SU-DHL-6 (cell line): Measurements from ENCODE around the gene PRKCA.

Source experiments
- H2AFZ ChIP-seq: fragments of 200-600 bp; sonication (generic); 2 replicates; pipeline ENCODE4 v1.6.1; 2014; ENCODE audit warnings: low read depth, mild to moderate bottlenecking, moderate library complexity, mixed read lengths, antibody characterized with exemption, low read length; ENCODE audit not compliant: severe bottlenecking
- H3F3A ChIP-seq: fragments of 200-600 bp; shearing (Covaris generic); 2 replicates; pipeline ENCODE4 v1.6.0; 2016; ENCODE audit warnings: antibody characterized with exemption, mild to moderate bottlenecking; ENCODE audit not compliant: insufficient read depth
- H3K27ac ChIP-seq: fragments of 200-600 bp; sonication (generic); 2 replicates; pipeline ENCODE4 v1.5.1; 2016; ENCODE audit warnings: low read depth, mild to moderate bottlenecking, low read length, moderate library complexity, mixed read lengths
- H3K27me3 ChIP-seq: fragments of 200-600 bp; sonication (generic), shearing (Covaris generic); 2 replicates; pipeline ENCODE4 v1.6.0; 2014; ENCODE audit warnings: mild to moderate bottlenecking, low read length
- H3K36me3 ChIP-seq: fragments of 200-600 bp; sonication (generic); 2 replicates; pipeline ENCODE4 v1.6.1; 2014; ENCODE audit warnings: mild to moderate bottlenecking, low read length, mixed read lengths
- H3K4me2 ChIP-seq: fragments of 300-600, 200-600 bp; shearing (Covaris generic), sonication (generic); 2 replicates; pipeline ENCODE4 v1.6.0; 2014; ENCODE audit warnings: low read length, low read depth, mild to moderate bottlenecking; ENCODE audit not compliant: poor library complexity, severe bottlenecking
- H3K4me3 ChIP-seq: fragments of 200-600 bp; sonication (generic); 2 replicates; pipeline ENCODE4 v1.5.1; 2014; ENCODE audit warnings: antibody characterized with exemption, low read length, mild to moderate bottlenecking, mixed read lengths; ENCODE audit not compliant: insufficient read depth, poor library complexity, severe bottlenecking
- H3K79me2 ChIP-seq: fragments of 200-600 bp; sonication (generic); 2 replicates; pipeline ENCODE4 v1.6.1; 2014; ENCODE audit warnings: mild to moderate bottlenecking, low read length, moderate library complexity; ENCODE audit not compliant: insufficient read depth
- H3K9ac ChIP-seq: fragments of 200-600 bp; sonication (generic); 2 replicates; pipeline ENCODE4 v1.7.0; 2014; ENCODE audit warnings: mild to moderate bottlenecking, low read length
- H3K9me2 ChIP-seq: fragments of 200-600 bp; sonication (generic); replicated peaks from 2 replicates; pipeline ENCODE4 v1.6.1; 2014; ENCODE audit warnings: low read length; ENCODE audit not compliant: insufficient read depth
- H3K9me3 ChIP-seq: fragments of 200-600 bp; sonication (generic); 2 replicates; pipeline ENCODE4 v1.6.1; 2014; ENCODE audit warnings: low read length, mixed read lengths; ENCODE audit not compliant: insufficient read depth
- H4K20me1 ChIP-seq: fragments of 200-600 bp; sonication (generic); 2 replicates; pipeline ENCODE4 v1.6.1; 2014; ENCODE audit warnings: low read depth, mild to moderate bottlenecking, antibody characterized with exemption, low read length, moderate library complexity, mixed read lengths
- CTCF ChIP-seq: fragments of 200-600 bp; sonication (generic); IDR thresholded peaks from one replicate; pipeline ENCODE4 v1.5.1; 2017; ENCODE audit warnings: antibody characterized with exemption, mild to moderate bottlenecking, low read length, moderate library complexity; ENCODE audit not compliant: insufficient read depth, poor library complexity, severe bottlenecking
- EZH2phosphoT487 ChIP-seq: fragments of 200-600 bp; sonication (generic), shearing (Covaris generic); conservative IDR thresholded peaks from 2 replicates; pipeline ENCODE4 v1.6.1; 2018; ENCODE audit warnings: mild to moderate bottlenecking, antibody characterized with exemption, low read length, moderate library complexity, mixed read lengths

The PRKCA gene

GRCh38 chr17:66351033-66351432 is 48.6 kb downstream of the PRKCA start:
- Histone ChIP-seq H3K36me3 (no peaks in the 10 kb centered on the region; the same call in 1 of the 2 replicates), H3K9ac (no peak overlapping the region), H3K4me2 (no peak overlapping the region), H3K9me2 (no peaks in the 10 kb centered on the region), H3K27ac (no peak overlapping the region), H4K20me1 (peaks cover 31% of the 10 kb centered on the region), H3F3A (peaks cover 12% of the 10 kb centered on the region; the same call in 1 of the 2 replicates), H3K79me2 (peaks cover 99% of the 10 kb centered on the region), H3K4me3 (no peak overlapping the region), H2AFZ (no peak overlapping the region), H3K9me3 (no peaks in the 10 kb centered on the region), H3K27me3 (no peaks in the 10 kb centered on the region)
- TF ChIP-seq CTCF: no peak
- TF ChIP-seq EZH2phosphoT487: no peak

- TF ChIP-seq EZH2phosphoT487 (no peak), CTCF (no peak)
- H3K4me3 ChIP-seq: no peak overlapping the region
- no peaks in the 10 kb centered on the region for H3K9me3 ChIP-seq
- peaks cover 31% of the 10 kb centered on the region for H4K20me1 ChIP-seq
- peaks cover 99% of the 10 kb centered on the region for H3K79me2 ChIP-seq
- no peak overlapping the region for H3K4me2 ChIP-seq
- no peaks in the 10 kb centered on the region; the same call in 1 of the 2 replicates for H3K36me3 ChIP-seq
- H2AFZ ChIP-seq: no peak overlapping the region
- H3K9me2 ChIP-seq: no peaks in the 10 kb centered on the region
- no peaks in the 10 kb centered on the region for H3K27me3 ChIP-seq
- no peak overlapping the region for H3K27ac ChIP-seq
- no peak overlapping the region for H3K9ac ChIP-seq
- peaks cover 12% of the 10 kb centered on the region; the same call in 1 of the 2 replicates for H3F3A ChIP-seq
These were observed 49.3 kb downstream of the PRKCA start for GRCh38 chr17:66351701-66352100.

- Histone ChIP-seq H3F3A (peaks cover 13% of the 10 kb centered on the region), H3K9ac (no peak overlapping the region), H2AFZ (no peak overlapping the region), H3K4me2 (no peak overlapping the region), H3K36me3 (no peaks in the 10 kb centered on the region; the same call in 1 of the 2 replicates), H3K9me3 (no peaks in the 10 kb centered on the region), H3K4me3 (no peak overlapping the region), H3K79me2 (peaks cover 99% of the 10 kb centered on the region), H3K27ac (no peak overlapping the region), H3K9me2 (no peaks in the 10 kb centered on the region), H3K27me3 (no peaks in the 10 kb centered on the region), H4K20me1 (peaks cover 31% of the 10 kb centered on the region; the same call in 1 of the 2 replicates)
- TF ChIP-seq CTCF (no peak), EZH2phosphoT487 (no peak)
These were observed 51.6 kb downstream of the PRKCA start for GRCh38 chr17:66353937-66354401.
